Mesenchymal stem cell (in vitro differentiated cells and primary cell): ENCODE measurements around the gene FBXL13.

Experiments
- DNase-seq: peaks from one replicate; pipeline ENCODE4 v3.0.0-alpha.2; 2013
- H2AFZ ChIP-seq: one replicate; pipeline ENCODE4 v1.6.1; 2013; ENCODE audit warnings: low read depth, mild to moderate bottlenecking, control low read depth, inconsistent platforms, low read length, moderate library complexity
- H2AK5ac ChIP-seq: 2 replicates; pipeline ENCODE4 v1.6.1; 2013; ENCODE audit warnings: low read length, moderate library complexity, mild to moderate bottlenecking, inconsistent platforms; ENCODE audit not compliant: severe bottlenecking
- H2BK120ac ChIP-seq: one replicate; pipeline ENCODE4 v1.6.1; 2013; ENCODE audit warnings: low read depth, mild to moderate bottlenecking, inconsistent platforms, low read length, moderate library complexity
- H2BK12ac ChIP-seq, 2 experiments: one replicate each; pipeline ENCODE4 v1.6.1; 2013; ENCODE audit warnings: inconsistent platforms in 2 of 2, low read length in 2 of 2, mild to moderate bottlenecking in 2 of 2, moderate library complexity in 2 of 2, control low read depth in 1 of 2
- H2BK15ac ChIP-seq: one replicate; pipeline ENCODE4 v1.6.1; 2013; ENCODE audit warnings: mild to moderate bottlenecking, low read depth, inconsistent platforms; ENCODE audit not compliant: poor library complexity, severe bottlenecking
- H2BK5ac ChIP-seq: 2 replicates; pipeline ENCODE4 v1.6.1; 2013; ENCODE audit warnings: low read depth, mild to moderate bottlenecking, low read length, control low read depth, inconsistent platforms; ENCODE audit not compliant: poor library complexity, severe bottlenecking
- H3K14ac ChIP-seq, 2 experiments: one replicate each; pipeline ENCODE4 v1.6.1; 2013; ENCODE audit warnings: inconsistent platforms in 2 of 2, low read length in 2 of 2, control low read depth in 1 of 2, mild to moderate bottlenecking in 1 of 2, moderate library complexity in 1 of 2
- H3K18ac ChIP-seq, 2 experiments: one replicate each; pipeline ENCODE4 v1.6.1; 2013; ENCODE audit warnings: inconsistent platforms in 2 of 2, low read length in 2 of 2, control low read depth in 1 of 2, low read depth in 1 of 2, mild to moderate bottlenecking in 1 of 2
- H3K23ac ChIP-seq, 2 experiments: one replicate each; pipeline ENCODE4 v1.6.1; 2013; ENCODE audit warnings: inconsistent platforms in 2 of 2, low read length in 2 of 2, mild to moderate bottlenecking in 2 of 2, moderate library complexity in 2 of 2, control low read depth in 1 of 2
- H3K27ac ChIP-seq: 2 replicates; pipeline ENCODE4 v1.5.1; 2013; ENCODE audit warnings: mild to moderate bottlenecking, moderate library complexity, low read length, control low read depth, inconsistent platforms; ENCODE audit not compliant: poor library complexity, severe bottlenecking
- H3K27me3 ChIP-seq, 2 experiments: 2 replicates each; pipeline versions ENCODE4 v1.6.1 to v1.7.0; 2013; ENCODE audit warnings: low read length in 2 of 2, mild to moderate bottlenecking in 2 of 2, moderate library complexity in 2 of 2, control low read depth in 1 of 2, inconsistent platforms in 1 of 2; ENCODE audit not compliant: control insufficient read depth in 1 of 2, insufficient read depth in 1 of 2
- H3K36me3 ChIP-seq, 2 experiments: 2 replicates each; pipeline versions ENCODE4 v1.6.1 to v1.7.0; 2013; ENCODE audit warnings: low read length in 2 of 2, control low read depth in 1 of 2, inconsistent platforms in 1 of 2, low read depth in 1 of 2, mild to moderate bottlenecking in 1 of 2; ENCODE audit not compliant: insufficient read depth in 2 of 2, control insufficient read depth in 1 of 2
- H3K4ac ChIP-seq, 2 experiments: one replicate each; pipeline ENCODE4 v1.6.1; 2013; ENCODE audit warnings: inconsistent platforms in 2 of 2, low read length in 2 of 2, mild to moderate bottlenecking in 2 of 2, moderate library complexity in 2 of 2, control low read depth in 1 of 2, low read depth in 1 of 2
- H3K4me1 ChIP-seq: 2 replicates; pipeline ENCODE4 v1.6.1; 2013; ENCODE audit warnings: low read depth, low read length, control low read depth; ENCODE audit not compliant: control insufficient read depth, insufficient read depth
- H3K4me2 ChIP-seq: 2 replicates; pipeline ENCODE4 v1.6.1; 2013; ENCODE audit warnings: low read length, mild to moderate bottlenecking, inconsistent platforms; ENCODE audit not compliant: poor library complexity, severe bottlenecking
- H3K4me3 ChIP-seq, 2 experiments: 2 replicates each; pipeline versions ENCODE4 v1.5.1 to v1.7.0; 2013; ENCODE audit warnings: low read length in 2 of 2, mild to moderate bottlenecking in 2 of 2, control low read depth in 1 of 2, low read depth in 1 of 2; ENCODE audit not compliant: insufficient read depth in 1 of 2
- H3K79me1 ChIP-seq: replicated peaks from 2 replicates; pipeline ENCODE4 v1.6.1; 2013; ENCODE audit warnings: mild to moderate bottlenecking, control low read depth, low read length, inconsistent platforms; ENCODE audit not compliant: poor library complexity, severe bottlenecking
- H3K9ac ChIP-seq: 2 replicates; pipeline ENCODE4 v1.7.0; 2013; ENCODE audit warnings: mild to moderate bottlenecking, low read length, moderate library complexity
- H3K9me3 ChIP-seq: 2 replicates; pipeline ENCODE4 v1.7.0; 2013; ENCODE audit warnings: mild to moderate bottlenecking, low read length; ENCODE audit not compliant: control insufficient read depth
- H4K8ac ChIP-seq: one replicate; pipeline ENCODE4 v1.6.1; 2013; ENCODE audit warnings: inconsistent platforms, mild to moderate bottlenecking, low read length, moderate library complexity
- H4K91ac ChIP-seq: one replicate; pipeline ENCODE4 v1.6.1; 2013; ENCODE audit warnings: mild to moderate bottlenecking, low read length, inconsistent platforms
- WGBS: methylation state at CpG from one replicate; pipeline ENCODE4 v1.1.7; 2013; ENCODE audit warnings: mixed read lengths; 5-methylcytosine and 5-hydroxymethylcytosine counted together

The FBXL13 gene

GRCh38 chr7:102897211-102897631, 177.4 kb downstream of the FBXL13 start:
- no peak overlapping the region for H3K27ac ChIP-seq
- H3K4me3 ChIP-seq, result no peak overlapping the region
- no peak for DNase-seq
- H3K23ac ChIP-seq, result no peak overlapping the region
- no peak overlapping the region for H2AFZ ChIP-seq
- no peak overlapping the region for H2BK12ac ChIP-seq
- H3K79me1 ChIP-seq, result peaks cover 1% of the 10 kb centered on the region
- no peak overlapping the region for H3K14ac ChIP-seq
- H2BK5ac ChIP-seq, result no peak overlapping the region
- 97% methylated on average over 2 of the region's 2 CpGs for WGBS
- H2BK15ac ChIP-seq, result no peak overlapping the region
- H3K18ac ChIP-seq, result no peak overlapping the region
- H2BK120ac ChIP-seq, result no peak overlapping the region
- H3K9me3 ChIP-seq, result no peaks in the 10 kb centered on the region
- H3K4ac ChIP-seq, result no peak overlapping the region
- H3K4me2 ChIP-seq, result no peak overlapping the region
- H3K36me3 ChIP-seq, result no peaks in the 10 kb centered on the region
- no peak overlapping the region for H3K9ac ChIP-seq
- H3K4me1 ChIP-seq, result no peaks in the 10 kb centered on the region
- H4K91ac ChIP-seq, result no peak overlapping the region
- H3K27me3 ChIP-seq, result no peaks in the 10 kb centered on the region
- no peak overlapping the region for H4K8ac ChIP-seq
- H2AK5ac ChIP-seq, result no peak overlapping the region

- Histone ChIP-seq H2BK15ac (no peak overlapping the region), H2BK120ac (no peak overlapping the region), H3K4ac (no peak overlapping the region), H3K9ac (no peak overlapping the region), H3K23ac (no peak overlapping the region), H2AFZ (no peak overlapping the region), H3K27ac (no peak overlapping the region), H2BK12ac (peak overlapping the region in 1 of 2 experiments; percentile 60), H3K4me3 (no peak overlapping the region), H3K36me3 (no peaks in the 10 kb centered on the region), H2BK5ac (no peak overlapping the region), H3K18ac (no peak overlapping the region), H3K79me1 (peaks cover 1% of the 10 kb centered on the region), H3K14ac (no peak overlapping the region), H4K91ac (no peak overlapping the region), H3K9me3 (no peaks in the 10 kb centered on the region), H4K8ac (peak overlapping the region; percentile 12), H3K4me1 (no peaks in the 10 kb centered on the region), H3K4me2 (no peak overlapping the region), H2AK5ac (no peak overlapping the region), H3K27me3 (no peaks in the 10 kb centered on the region)
- no peak for DNase-seq
Measured at GRCh38 chr7:102896585-102896984, 178.0 kb downstream of the FBXL13 start.

GRCh38 chr7:102895602-102896001, 179.0 kb downstream of the FBXL13 start:
- 92% methylated on average over 2 of the region's 3 CpGs for WGBS
- H2AK5ac ChIP-seq, result no peak overlapping the region
- peaks cover 1% of the 10 kb centered on the region for H3K79me1 ChIP-seq
- H4K91ac ChIP-seq, result no peak overlapping the region
- peak overlapping the region in 1 of 2 experiments; percentile 11 for H2BK12ac ChIP-seq
- no peak overlapping the region for H2BK5ac ChIP-seq
- no peak overlapping the region for H3K4me2 ChIP-seq
- H2BK120ac ChIP-seq, result no peak overlapping the region
- no peak overlapping the region for H3K9ac ChIP-seq
- no peak overlapping the region for H3K23ac ChIP-seq
- no peaks in the 10 kb centered on the region for H3K4me1 ChIP-seq
- no peak overlapping the region for H3K14ac ChIP-seq
- peak overlapping the region; percentile 8 to 72 for H3K18ac ChIP-seq
- peak overlapping the region in 1 of 2 experiments; percentile 4 for H3K4ac ChIP-seq
- no peak for DNase-seq
- no peaks in the 10 kb centered on the region for H3K27me3 ChIP-seq
- no peaks in the 10 kb centered on the region for H3K9me3 ChIP-seq
- H4K8ac ChIP-seq, result no peak overlapping the region
- no peak overlapping the region for H3K4me3 ChIP-seq
- no peak overlapping the region for H2BK15ac ChIP-seq
- no peaks in the 10 kb centered on the region for H3K36me3 ChIP-seq
- no peak overlapping the region for H3K27ac ChIP-seq
- no peak overlapping the region for H2AFZ ChIP-seq

GRCh38 chr7:102892631-102893278, 181.8 kb downstream of the FBXL13 start:
- DNase-seq, result peak; percentile 38
- Histone ChIP-seq H4K8ac (no peak overlapping the region), H3K14ac (no peak overlapping the region), H3K9ac (peak overlapping the region; percentile 3), H2BK120ac (no peak overlapping the region), H2BK15ac (no peak overlapping the region), H3K4me2 (no peak overlapping the region), H3K9me3 (no peaks in the 10 kb centered on the region), H2BK12ac (no peak overlapping the region), H3K4ac (no peak overlapping the region), H3K23ac (no peak overlapping the region), H2BK5ac (no peak overlapping the region), H3K4me1 (peaks cover 2% of the 10 kb centered on the region), H3K79me1 (peaks cover 1% of the 10 kb centered on the region), H3K27ac (no peak overlapping the region), H3K18ac (no peak overlapping the region), H2AK5ac (no peak overlapping the region), H4K91ac (no peak overlapping the region), H2AFZ (no peak overlapping the region), H3K36me3 (no peaks in the 10 kb centered on the region), H3K4me3 (no peak overlapping the region), H3K27me3 (no peaks in the 10 kb centered on the region)
- 95% methylated on average over 1 of the region's 1 CpG for WGBS
